ENCODE data around the gene GAS2L1.

GRCh38 chr22:29288837-29289236, 17.6 kb upstream of the GAS2L1 start:
- TF ChIP-seq CTCF (conservative IDR thresholded peaks at IDR 0.05; ENCODE audit: low read length) = no peak
- TF ChIP-seq EZH2phosphoT487 (IDR thresholded peaks at IDR 0.05; ENCODE audit: borderline replicate concordance, low read depth, low read length) = no peak

All from OCI-LY7 (cell line).